ENCODE data around the gene MAPK8IP2.
"Not testable (repeated sequence)": the region's sequence is repeated elsewhere in the genome, so short reads cannot be mapped to it uniquely, and the experiment has no call there.

Gene MAPK8IP2

GRCh38 chr22:50599816-50600455 is 657 bp upstream of the MAPK8IP2 start:
- peak; percentile 24 for DNase-seq (ENCODE audit: low read depth)

- DNase-seq (ENCODE audit: low read depth), result no peak
Measured at GRCh38 chr22:50600967-50601668, 525 bp downstream of the MAPK8IP2 start.

DNA sequence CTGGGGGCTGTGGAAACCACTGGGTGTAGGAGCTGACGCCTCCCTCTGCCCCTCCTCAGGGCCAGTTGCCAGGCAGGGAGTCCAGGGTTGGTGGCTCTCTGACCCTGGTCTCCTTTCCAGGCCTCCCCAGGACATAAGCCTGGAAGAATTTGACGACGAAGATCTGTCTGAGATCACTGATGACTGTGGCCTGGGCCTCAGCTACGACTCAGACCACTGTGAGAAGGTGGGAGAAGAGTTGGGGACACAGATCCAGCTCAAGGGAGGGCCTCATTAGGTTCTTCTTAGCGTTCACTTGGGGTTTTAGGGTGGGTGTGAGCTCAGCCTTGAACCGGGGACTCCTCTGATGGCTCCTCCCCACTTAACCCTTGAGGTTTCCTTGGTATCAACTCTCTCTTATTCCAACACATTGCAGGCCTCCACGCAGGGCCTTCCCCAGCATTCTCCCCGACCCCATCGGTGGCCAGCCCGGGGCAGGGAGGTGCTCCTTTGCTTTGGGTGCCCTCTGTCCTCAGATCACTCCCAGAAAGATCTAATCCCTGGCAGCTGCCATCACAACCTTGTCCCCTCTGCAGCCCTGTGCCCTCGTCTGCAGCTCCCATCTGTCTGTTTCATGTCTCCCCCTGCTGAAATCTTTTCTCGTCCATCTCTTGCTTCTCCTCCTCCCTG is 1.2 kb downstream of the MAPK8IP2 start:
- no peak for DNase-seq (ENCODE audit: low read depth)

- DNase-seq (ENCODE audit: low read depth), result no peak
Measured at GRCh38 chr22:50602338-50602700, 1.7 kb downstream of the MAPK8IP2 start.

DNA sequence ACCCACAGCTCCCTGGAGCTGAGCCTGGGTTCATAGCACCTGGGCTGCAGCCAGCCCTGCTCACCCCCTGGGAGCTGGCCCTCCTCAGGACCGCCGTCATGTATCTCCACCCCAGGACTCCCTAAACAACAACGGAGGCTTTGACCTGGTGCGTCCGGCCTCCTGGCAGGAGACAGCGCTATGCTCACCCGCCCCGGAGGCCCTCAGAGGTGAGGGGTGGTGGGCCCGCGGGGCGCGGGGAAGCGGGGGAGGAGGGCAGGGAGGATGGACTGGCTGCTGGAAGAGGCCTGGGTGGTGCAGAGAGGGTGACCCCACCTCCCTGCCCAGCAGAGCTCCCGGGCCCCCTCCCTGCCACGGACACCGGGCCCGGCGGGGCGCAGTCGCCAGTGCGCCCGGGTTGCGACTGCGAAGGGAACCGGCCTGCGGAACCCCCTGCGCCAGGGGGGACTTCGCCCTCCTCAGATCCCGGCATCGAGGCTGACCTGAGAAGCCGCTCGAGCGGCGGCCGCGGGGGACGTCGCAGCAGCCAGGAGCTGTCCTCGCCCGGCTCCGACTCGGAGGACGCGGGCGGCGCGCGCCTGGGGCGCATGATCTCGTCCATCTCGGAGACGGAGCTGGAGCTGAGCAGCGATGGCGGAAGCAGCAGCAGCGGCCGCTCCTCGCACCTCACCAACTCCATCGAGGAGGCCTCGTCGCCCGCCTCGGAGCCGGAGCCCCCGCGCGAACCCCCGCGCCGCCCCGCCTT is 3.1 kb downstream of the MAPK8IP2 start:
- DNase-seq (ENCODE audit: low read depth), result no peak

- DNase-seq (ENCODE audit: low read depth), result no peak
Measured at GRCh38 chr22:50604256-50605001, 3.8 kb downstream of the MAPK8IP2 start.

DNA sequence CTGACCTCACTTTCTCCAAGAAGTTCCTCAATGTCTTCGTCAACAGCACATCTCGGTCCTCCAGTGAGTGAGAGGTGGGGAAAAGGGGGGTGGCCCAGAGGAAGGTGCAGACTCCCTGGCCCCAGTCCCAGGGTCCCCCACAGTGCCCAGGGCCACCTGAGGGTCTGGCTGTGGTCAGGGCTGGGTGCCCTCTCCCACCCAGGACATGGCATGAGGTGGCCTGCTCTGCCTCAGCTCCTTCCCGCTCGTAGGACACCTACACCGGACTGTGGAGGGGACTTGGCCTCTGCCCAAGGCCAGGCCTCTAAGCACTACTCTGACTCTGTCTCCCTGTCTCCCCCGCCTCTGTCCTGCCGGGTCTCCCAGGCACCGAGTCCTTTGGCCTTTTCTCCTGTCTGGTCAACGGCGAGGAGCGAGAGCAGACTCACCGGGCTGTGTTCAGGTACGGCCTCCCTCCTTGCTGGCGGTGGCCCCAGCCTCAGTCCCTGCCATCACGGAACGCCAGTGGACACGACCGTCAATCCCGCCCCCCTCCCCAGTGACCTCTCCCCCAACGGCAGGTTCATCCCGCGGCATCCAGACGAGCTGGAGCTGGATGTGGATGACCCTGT is 4.5 kb downstream of the MAPK8IP2 start:
- DNase-seq (ENCODE audit: low read depth), result no peak

- no peak for DNase-seq (ENCODE audit: low read depth)
Measured at GRCh38 chr22:50605613-50606074, 5.1 kb downstream of the MAPK8IP2 start.

GRCh38 chr22:50606165-50606945 is 5.8 kb downstream of the MAPK8IP2 start:
- no peak for DNase-seq (ENCODE audit: low read depth)

DNA sequence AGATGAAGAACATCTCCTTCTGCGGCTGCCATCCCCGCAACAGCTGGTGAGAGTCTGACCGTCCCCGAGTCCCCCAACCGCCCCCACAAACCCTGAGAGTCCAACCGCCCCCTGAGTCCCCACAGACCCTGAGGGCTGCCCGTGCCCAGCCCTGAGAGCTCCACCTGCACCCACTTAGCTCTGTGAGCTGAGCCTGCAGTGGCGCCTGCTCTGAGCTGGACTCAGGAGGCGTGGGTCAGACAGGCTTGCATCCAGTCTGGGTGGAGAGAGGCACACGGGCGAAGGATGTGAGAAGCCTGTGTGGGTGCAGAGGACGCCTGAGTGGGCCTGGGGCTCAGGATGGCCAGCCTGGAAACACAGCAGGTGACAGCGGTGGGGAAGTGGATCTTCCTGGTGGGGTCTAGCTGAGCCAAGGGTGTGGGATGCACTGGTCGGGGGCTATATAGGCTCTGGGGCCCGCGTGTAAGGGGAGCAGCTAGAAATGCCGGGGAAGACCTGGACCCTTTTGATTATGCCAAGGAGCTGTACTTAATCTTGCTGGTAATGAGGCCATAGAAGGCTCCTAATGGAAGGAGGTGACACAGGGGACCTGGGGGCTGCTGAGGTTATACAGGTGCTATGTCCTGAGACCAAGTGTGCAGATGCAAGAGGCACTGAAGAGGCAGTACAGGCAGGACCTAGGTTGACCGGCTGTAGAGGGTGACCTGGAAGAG is 6.5 kb downstream of the MAPK8IP2 start:
- DNase-seq (ENCODE audit: low read depth), result no peak

GRCh38 chr22:50607659-50608020 is 7.0 kb downstream of the MAPK8IP2 start:
- DNase-seq (ENCODE audit: low read depth), result no peak

DNA sequence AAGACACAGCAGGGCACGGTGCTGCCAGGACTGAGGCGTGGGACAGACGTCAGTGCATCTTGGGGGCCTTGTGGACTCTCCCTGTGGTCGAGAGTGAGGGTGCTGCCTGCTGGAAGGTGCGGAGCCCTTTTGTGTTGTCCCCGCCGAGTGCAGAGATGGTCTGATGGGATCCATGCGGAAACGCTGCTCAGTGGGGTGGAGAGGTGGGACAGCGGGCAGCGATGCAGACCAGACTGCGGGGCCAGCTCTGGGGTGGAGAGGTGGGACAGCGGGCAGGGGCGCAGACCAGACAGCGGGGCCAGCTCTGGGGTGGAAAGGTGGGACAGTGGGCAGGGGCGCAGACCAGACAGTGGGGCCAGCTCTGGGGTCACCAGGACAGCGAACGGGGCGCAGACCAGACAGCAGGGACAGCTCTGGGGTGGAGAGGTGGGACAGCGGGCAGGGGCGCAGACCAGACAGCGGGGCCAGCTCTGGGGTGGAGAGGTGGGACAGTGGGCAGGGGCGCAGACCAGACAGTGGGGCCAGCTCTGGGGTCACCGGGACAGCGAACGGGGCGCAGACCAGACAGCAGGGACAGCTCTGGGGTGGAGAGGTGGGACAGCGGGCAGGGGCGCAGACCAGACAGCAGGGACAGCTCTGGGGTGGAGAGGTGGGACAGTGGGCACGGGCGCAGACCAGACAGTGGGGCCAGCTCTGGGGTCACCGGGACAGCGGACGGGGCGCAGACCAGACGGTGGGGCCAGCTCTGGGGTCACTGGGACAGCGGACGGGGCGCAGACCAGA is 7.7 kb downstream of the MAPK8IP2 start:
- DNase-seq (ENCODE audit: low read depth), result not testable (repeated sequence)

- no peak for DNase-seq (ENCODE audit: low read depth)
Measured at GRCh38 chr22:50608996-50609395, 8.4 kb downstream of the MAPK8IP2 start.

DNA sequence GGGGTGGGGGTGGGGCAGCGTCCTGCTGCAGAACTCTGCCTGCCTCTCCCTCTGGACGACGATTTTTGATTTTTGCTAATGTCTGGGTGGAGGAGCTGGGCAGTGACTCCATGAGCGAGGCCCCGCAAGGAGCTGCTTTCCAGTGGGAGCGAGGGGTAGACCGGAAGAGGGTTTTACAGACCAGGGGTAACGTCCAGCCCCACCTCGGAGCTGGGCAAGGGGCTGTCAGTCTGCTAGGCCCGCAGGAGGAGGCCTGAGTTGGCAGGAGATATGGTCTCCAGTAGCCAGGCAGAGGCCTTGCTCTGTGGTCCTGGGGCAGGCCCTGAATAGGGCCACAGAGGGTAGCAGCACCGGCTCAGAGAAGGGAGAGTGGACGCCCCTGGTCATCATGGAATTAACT is 9.0 kb downstream of the MAPK8IP2 start:
- no peak for DNase-seq (ENCODE audit: low read depth)

- no peak for DNase-seq (ENCODE audit: low read depth)
Measured at GRCh38 chr22:50610041-50610451, 9.5 kb downstream of the MAPK8IP2 start.

GRCh38 chr22:50610581-50610980 is 10.0 kb downstream of the MAPK8IP2 start:
- no peak for DNase-seq (ENCODE audit: low read depth)

DNA sequence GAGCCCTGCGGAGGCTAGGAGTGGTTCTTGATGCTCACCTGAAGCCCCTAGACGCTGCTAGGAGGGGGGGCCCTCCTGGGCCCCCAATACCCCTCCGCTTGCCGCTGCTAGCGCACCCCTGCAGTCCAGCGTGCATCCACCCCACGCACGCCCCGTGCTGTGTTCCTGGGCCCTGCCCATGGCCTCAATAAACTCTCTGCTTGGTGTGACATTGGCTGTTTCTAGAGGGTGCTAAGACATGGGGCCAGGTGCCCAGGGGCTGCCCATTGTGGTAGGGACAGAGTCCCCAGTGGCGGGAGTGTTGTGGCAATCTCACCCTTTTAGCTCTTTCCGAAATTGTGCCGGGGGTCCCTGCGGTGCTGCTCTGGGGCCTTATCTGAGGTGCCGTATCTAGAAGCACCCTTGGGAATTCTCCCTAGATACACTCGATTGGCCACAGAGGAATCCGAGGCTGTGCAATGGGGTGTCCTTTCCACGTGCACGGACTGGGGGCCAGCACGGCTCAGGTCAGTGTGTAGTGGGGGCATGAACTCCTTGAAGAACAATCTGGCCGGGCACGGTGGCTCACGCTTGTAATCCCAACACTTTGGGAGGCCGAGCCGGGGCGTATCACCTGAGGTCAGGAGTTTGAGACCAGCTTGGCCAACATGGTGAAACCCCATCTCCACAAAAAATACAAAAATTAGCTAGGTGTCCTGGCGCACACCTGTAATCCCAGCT is 10.9 kb downstream of the MAPK8IP2 start:
- DNase-seq (ENCODE audit: low read depth), result no peak

- DNase-seq (ENCODE audit: low read depth), result no peak
Measured at GRCh38 chr22:50612168-50612527, 11.6 kb downstream of the MAPK8IP2 start.
